GM12878 (cell line): ENCODE data around the gene GCSAM. TPM values are rescaled to one million over a fixed set of nuclear protein-coding genes. Genes with fewer than 3 reads are reported as not detected.

Source experiments
- BACH1 ChIP-seq: fragments of 450-650 bp; IDR thresholded peaks from 2 replicates; pipeline ENCODE4 v1.6.1; 2017; ENCODE audit warnings: mild to moderate bottlenecking, borderline replicate concordance
- BMI1 ChIP-seq: fragments of 450-650 bp; IDR thresholded peaks from 2 replicates; pipeline ENCODE4 v1.6.1; 2016; ENCODE audit warnings: mild to moderate bottlenecking, moderate library complexity, borderline replicate concordance
- CBX3 ChIP-seq: fragments of 200-600 bp; sonication (generic); IDR thresholded peaks from 2 replicates; pipeline ENCODE4 v1.6.1; 2016; ENCODE audit warnings: low read depth, borderline replicate concordance
- FOXK2 ChIP-seq: fragments of 450-650 bp; IDR thresholded peaks from 2 replicates; pipeline ENCODE4 v1.6.1; 2017; ENCODE audit warnings: mild to moderate bottlenecking, moderate library complexity
- GABPA ChIP-seq: IDR thresholded peaks from 2 replicates; pipeline ENCODE4 v1.6.1; 2014; ENCODE audit warnings: antibody characterized with exemption, low read depth, mild to moderate bottlenecking, inconsistent platforms
- HDAC6 ChIP-seq: fragments of 200-600 bp; sonication (generic); IDR thresholded peaks from one replicate; pipeline ENCODE4 v1.8.0; 2017; ENCODE audit warnings: antibody characterized with exemption; ENCODE audit not compliant: unreplicated experiment
- MEF2A ChIP-seq: IDR thresholded peaks from 2 replicates; pipeline ENCODE4 v1.6.1; 2011; ENCODE audit warnings: low read depth, mild to moderate bottlenecking, low read length, moderate library complexity; ENCODE audit not compliant: insufficient read depth
- MTA3 ChIP-seq: IDR thresholded peaks from 2 replicates; pipeline ENCODE4 v1.6.1; 2012; ENCODE audit warnings: low read length, inconsistent platforms, borderline replicate concordance
- MYB ChIP-seq: fragments of 150-350 bp; IDR thresholded peaks from 2 replicates; pipeline ENCODE4 v1.6.1; 2014; ENCODE audit warnings: mild to moderate bottlenecking, low read depth, low read length, borderline replicate concordance
- NFIC ChIP-seq: IDR thresholded peaks from 2 replicates; pipeline ENCODE4 v1.6.1; 2012; ENCODE audit warnings: low read depth, mild to moderate bottlenecking, inconsistent platforms, low read length, moderate library complexity
- NR2C2 ChIP-seq: IDR thresholded peaks from 2 replicates; pipeline ENCODE4 v1.6.1; 2011; ENCODE audit warnings: borderline replicate concordance, low read depth; ENCODE audit not compliant: control insufficient read depth, insufficient read length
- PML ChIP-seq: IDR thresholded peaks from 2 replicates; pipeline ENCODE4 v1.6.1; 2012; ENCODE audit warnings: low read length, inconsistent platforms
- SPI1 ChIP-seq: IDR thresholded peaks from 2 replicates; pipeline ENCODE4 v1.6.1; 2011; ENCODE audit warnings: low read depth, mild to moderate bottlenecking, low read length, moderate library complexity, borderline replicate concordance; ENCODE audit not compliant: insufficient read depth
- TCF3 ChIP-seq: IDR thresholded peaks from 2 replicates; pipeline ENCODE4 v1.6.1; 2012; ENCODE audit warnings: low read depth, mild to moderate bottlenecking, low read length, borderline replicate concordance; ENCODE audit not compliant: insufficient read depth
- ZNF384 ChIP-seq: IDR thresholded peaks from 2 replicates; pipeline ENCODE4 v1.6.1; 2012; ENCODE audit warnings: low read depth, mild to moderate bottlenecking, low read length, improper control_type of control experiment, borderline replicate concordance
- polyA plus RNA-seq, 11 experiments: library from polyadenylated mRNA; depleted of rRNA in 4 of 11; unstranded in 6 of 11; stranded (reverse) in 5 of 11; fragments of >200 nt; fragmentation: Nextera tagmentation in 4 of 11; fragmentation: Illumina TruSeq in 1 of 11; extraction: Ambion mirVana in 4 of 11; extraction: Trizol in 1 of 11; gene quantifications; 1 replicate in 1 of 11; 2 replicates in 10 of 11; pipeline versions ENCODE4 v1.2.1 to v1.2.3, GENCODE V29; 2011 to 2016; ENCODE audit warnings: inconsistent platforms in 2 of 11, missing spikeins in 2 of 11, low read depth in 1 of 11
- total RNA-seq, 4 experiments: library from RNA; depleted of rRNA in 3 of 4; stranded (reverse); fragments of >200 nt in 3 of 4; fragmentation: Illumina TruSeq in 1 of 4; extraction: Trizol in 1 of 4; gene quantifications; 2 replicates each; pipeline versions ENCODE4 v1.2.1 to v1.2.3, GENCODE V29; 2013 to 2021
- TF ChIP-seq, protein P1 (sequence below): fragments of 450-650 bp; IDR thresholded peaks from 2 replicates; pipeline ENCODE4 v1.6.1; 2017; ENCODE audit warnings: mild to moderate bottlenecking, low read depth, inconsistent platforms; ENCODE audit not compliant: poor library complexity, severe bottlenecking
- TF ChIP-seq, protein P2 (sequence below): IDR thresholded peaks from 2 replicates; pipeline ENCODE4 v1.6.1; 2012; ENCODE audit warnings: low read length, inconsistent platforms
- TF ChIP-seq, protein P3 (sequence below): fragments of 150-350 bp; IDR thresholded peaks from 2 replicates; pipeline ENCODE4 v1.6.1; 2016; ENCODE audit warnings: low read depth, low read length
- TF ChIP-seq, protein P4 (sequence below): fragments of 450-650 bp; IDR thresholded peaks from 2 replicates; pipeline ENCODE4 v1.6.1; 2016; ENCODE audit warnings: mild to moderate bottlenecking, moderate library complexity, borderline replicate concordance

Gene GCSAM
- total and polyA plus RNA-seq, 10 of the 15 experiments (the other 5 are each of a cell fraction or from before 2014, with no cell fraction given) = 81.5 to 407 (median 107) TPM

DNA sequence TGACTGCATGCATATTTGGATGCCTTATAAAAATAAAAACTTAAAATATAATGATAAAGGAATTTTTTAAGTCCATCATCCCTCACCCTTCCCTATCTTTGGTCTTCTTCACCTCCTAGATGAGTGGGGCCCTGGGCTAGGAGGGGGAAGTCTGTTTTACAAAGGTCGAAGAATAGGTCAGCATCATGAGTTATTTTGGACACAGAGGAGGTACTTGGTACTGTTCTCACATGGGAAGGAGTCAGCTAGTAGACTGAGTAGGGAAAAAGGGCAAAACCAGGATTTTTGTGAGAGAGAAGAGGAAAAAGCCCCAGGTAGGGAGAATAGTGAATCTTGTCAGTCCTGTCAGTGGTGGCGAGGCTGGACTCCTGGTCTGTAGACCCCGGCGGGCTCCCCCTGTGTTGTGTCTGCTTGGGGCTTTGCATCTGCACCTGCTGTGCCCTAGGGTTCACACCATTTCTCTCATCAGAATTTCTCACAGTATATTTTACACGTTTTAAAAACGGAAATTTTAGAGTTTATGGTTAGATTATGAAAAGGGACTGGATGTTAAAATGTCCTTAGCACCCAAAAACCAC lies 17.2 kb downstream of the GCSAM start (continued):
- TF ChIP-seq TCF3 = peak; percentile 55; the same call in 1 of the 2 replicates
- TF ChIP-seq CBX3 = no peak
- peak; percentile 23; the same call in 1 of the 2 replicates for TF ChIP-seq BACH1
- TF ChIP-seq PML = no peak
- TF ChIP-seq, protein P1, sequence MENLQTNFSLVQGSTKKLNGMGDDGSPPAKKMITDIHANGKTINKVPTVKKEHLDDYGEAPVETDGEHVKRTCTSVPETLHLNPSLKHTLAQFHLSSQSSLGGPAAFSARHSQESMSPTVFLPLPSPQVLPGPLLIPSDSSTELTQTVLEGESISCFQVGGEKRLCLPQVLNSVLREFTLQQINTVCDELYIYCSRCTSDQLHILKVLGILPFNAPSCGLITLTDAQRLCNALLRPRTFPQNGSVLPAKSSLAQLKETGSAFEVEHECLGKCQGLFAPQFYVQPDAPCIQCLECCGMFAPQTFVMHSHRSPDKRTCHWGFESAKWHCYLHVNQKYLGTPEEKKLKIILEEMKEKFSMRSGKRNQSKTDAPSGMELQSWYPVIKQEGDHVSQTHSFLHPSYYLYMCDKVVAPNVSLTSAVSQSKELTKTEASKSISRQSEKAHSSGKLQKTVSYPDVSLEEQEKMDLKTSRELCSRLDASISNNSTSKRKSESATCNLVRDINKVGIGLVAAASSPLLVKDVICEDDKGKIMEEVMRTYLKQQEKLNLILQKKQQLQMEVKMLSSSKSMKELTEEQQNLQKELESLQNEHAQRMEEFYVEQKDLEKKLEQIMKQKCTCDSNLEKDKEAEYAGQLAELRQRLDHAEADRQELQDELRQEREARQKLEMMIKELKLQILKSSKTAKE = peak; percentile 3
- TF ChIP-seq GABPA = no peak
- no peak for TF ChIP-seq FOXK2
- no peak for TF ChIP-seq ZNF384
- TF ChIP-seq, protein P2, sequence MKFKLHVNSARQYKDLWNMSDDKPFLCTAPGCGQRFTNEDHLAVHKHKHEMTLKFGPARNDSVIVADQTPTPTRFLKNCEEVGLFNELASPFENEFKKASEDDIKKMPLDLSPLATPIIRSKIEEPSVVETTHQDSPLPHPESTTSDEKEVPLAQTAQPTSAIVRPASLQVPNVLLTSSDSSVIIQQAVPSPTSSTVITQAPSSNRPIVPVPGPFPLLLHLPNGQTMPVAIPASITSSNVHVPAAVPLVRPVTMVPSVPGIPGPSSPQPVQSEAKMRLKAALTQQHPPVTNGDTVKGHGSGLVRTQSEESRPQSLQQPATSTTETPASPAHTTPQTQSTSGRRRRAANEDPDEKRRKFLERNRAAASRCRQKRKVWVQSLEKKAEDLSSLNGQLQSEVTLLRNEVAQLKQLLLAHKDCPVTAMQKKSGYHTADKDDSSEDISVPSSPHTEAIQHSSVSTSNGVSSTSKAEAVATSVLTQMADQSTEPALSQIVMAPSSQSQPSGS = peak; percentile 28; the same call in 1 of the 2 replicates
- TF ChIP-seq NFIC = no peak
- no peak for TF ChIP-seq NR2C2
- TF ChIP-seq BMI1 = no peak
- 0 out of 2 replicates have a peak, but pooled peaks have one; percentile 23 for TF ChIP-seq MYB
- TF ChIP-seq HDAC6 = no peak
- TF ChIP-seq MTA3 = no peak; the same call in 1 of the 2 replicates
- TF ChIP-seq, protein P3, sequence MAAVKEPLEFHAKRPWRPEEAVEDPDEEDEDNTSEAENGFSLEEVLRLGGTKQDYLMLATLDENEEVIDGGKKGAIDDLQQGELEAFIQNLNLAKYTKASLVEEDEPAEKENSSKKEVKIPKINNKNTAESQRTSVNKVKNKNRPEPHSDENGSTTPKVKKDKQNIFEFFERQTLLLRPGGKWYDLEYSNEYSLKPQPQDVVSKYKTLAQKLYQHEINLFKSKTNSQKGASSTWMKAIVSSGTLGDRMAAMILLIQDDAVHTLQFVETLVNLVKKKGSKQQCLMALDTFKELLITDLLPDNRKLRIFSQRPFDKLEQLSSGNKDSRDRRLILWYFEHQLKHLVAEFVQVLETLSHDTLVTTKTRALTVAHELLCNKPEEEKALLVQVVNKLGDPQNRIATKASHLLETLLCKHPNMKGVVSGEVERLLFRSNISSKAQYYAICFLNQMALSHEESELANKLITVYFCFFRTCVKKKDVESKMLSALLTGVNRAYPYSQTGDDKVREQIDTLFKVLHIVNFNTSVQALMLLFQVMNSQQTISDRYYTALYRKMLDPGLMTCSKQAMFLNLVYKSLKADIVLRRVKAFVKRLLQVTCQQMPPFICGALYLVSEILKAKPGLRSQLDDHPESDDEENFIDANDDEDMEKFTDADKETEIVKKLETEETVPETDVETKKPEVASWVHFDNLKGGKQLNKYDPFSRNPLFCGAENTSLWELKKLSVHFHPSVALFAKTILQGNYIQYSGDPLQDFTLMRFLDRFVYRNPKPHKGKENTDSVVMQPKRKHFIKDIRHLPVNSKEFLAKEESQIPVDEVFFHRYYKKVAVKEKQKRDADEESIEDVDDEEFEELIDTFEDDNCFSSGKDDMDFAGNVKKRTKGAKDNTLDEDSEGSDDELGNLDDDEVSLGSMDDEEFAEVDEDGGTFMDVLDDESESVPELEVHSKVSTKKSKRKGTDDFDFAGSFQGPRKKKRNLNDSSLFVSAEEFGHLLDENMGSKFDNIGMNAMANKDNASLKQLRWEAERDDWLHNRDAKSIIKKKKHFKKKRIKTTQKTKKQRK = no peak
- no peak for TF ChIP-seq MEF2A
- TF ChIP-seq, protein P4, sequence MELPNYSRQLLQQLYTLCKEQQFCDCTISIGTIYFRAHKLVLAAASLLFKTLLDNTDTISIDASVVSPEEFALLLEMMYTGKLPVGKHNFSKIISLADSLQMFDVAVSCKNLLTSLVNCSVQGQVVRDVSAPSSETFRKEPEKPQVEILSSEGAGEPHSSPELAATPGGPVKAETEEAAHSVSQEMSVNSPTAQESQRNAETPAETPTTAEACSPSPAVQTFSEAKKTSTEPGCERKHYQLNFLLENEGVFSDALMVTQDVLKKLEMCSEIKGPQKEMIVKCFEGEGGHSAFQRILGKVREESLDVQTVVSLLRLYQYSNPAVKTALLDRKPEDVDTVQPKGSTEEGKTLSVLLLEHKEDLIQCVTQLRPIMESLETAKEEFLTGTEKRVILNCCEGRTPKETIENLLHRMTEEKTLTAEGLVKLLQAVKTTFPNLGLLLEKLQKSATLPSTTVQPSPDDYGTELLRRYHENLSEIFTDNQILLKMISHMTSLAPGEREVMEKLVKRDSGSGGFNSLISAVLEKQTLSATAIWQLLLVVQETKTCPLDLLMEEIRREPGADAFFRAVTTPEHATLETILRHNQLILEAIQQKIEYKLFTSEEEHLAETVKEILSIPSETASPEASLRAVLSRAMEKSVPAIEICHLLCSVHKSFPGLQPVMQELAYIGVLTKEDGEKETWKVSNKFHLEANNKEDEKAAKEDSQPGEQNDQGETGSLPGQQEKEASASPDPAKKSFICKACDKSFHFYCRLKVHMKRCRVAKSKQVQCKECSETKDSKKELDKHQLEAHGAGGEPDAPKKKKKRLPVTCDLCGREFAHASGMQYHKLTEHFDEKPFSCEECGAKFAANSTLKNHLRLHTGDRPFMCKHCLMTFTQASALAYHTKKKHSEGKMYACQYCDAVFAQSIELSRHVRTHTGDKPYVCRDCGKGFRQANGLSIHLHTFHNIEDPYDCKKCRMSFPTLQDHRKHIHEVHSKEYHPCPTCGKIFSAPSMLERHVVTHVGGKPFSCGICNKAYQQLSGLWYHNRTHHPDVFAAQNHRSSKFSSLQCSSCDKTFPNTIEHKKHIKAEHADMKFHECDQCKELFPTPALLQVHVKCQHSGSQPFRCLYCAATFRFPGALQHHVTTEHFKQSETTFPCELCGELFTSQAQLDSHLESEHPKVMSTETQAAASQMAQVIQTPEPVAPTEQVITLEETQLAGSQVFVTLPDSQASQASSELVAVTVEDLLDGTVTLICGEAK = no peak
- no peak for TF ChIP-seq SPI1
